Chondrocyte (in vitro differentiated cells): Measurements from ENCODE around the gene AUTS2. TPM values are rescaled to one million over a fixed set of nuclear protein-coding genes. Genes with fewer than 3 reads are reported as not detected.

Experiments
- DNase-seq: peaks from one replicate; pipeline ENCODE4 v3.0.0; 2021; ENCODE audit warnings: mixed read lengths, low spot score
- H3K27ac Mint-ChIP-seq: one replicate; pipeline ENCODE4 v1.8.0; 2021; ENCODE audit warnings: mild to moderate bottlenecking, moderate library complexity, mixed read lengths; ENCODE audit not compliant: unreplicated experiment
- H3K27me3 Mint-ChIP-seq: 2 replicates; pipeline ENCODE4 v1.8.0; 2021; ENCODE audit warnings: low read depth, mixed read lengths
- H3K36me3 Mint-ChIP-seq: 2 replicates; pipeline ENCODE4 v1.8.0; 2021; ENCODE audit warnings: low read depth, mixed read lengths
- H3K4me1 Mint-ChIP-seq: 2 replicates; pipeline ENCODE4 v1.8.0; 2021; ENCODE audit warnings: low read depth, mild to moderate bottlenecking, mixed read lengths
- H3K4me3 Mint-ChIP-seq: one replicate; pipeline ENCODE4 v1.8.0; 2021; ENCODE audit warnings: mild to moderate bottlenecking, moderate library complexity, mixed read lengths; ENCODE audit not compliant: unreplicated experiment
- H3K9me3 Mint-ChIP-seq: 2 replicates; pipeline ENCODE4 v1.8.0; 2021; ENCODE audit warnings: low read depth, mixed read lengths
- total RNA-seq: library from RNA; stranded (reverse); gene quantifications from 3 replicates; pipeline ENCODE4 v1.2.1, GENCODE V29; 2021
- TF ChIP-seq, protein P1 (sequence below): fragments of 200-600 bp; sonication (generic); IDR thresholded peaks from 2 replicates; pipeline ENCODE4 v1.5.0; 2021; ENCODE audit warnings: antibody characterized with exemption, mild to moderate bottlenecking, moderate library complexity

AUTS2 gene
- total RNA-seq, 1 donor from 2014 or later, result 31.5 TPM

- peak overlapping the region; percentile 29 for H3K4me3 Mint-ChIP-seq
- no peaks in the 10 kb centered on the region for H3K36me3 Mint-ChIP-seq
- no peak for DNase-seq
- no peaks in the 10 kb centered on the region for H3K27me3 Mint-ChIP-seq
- no peaks in the 10 kb centered on the region for H3K9me3 Mint-ChIP-seq
- H3K27ac Mint-ChIP-seq, result peak overlapping the region; percentile 63
- TF ChIP-seq, protein P1, sequence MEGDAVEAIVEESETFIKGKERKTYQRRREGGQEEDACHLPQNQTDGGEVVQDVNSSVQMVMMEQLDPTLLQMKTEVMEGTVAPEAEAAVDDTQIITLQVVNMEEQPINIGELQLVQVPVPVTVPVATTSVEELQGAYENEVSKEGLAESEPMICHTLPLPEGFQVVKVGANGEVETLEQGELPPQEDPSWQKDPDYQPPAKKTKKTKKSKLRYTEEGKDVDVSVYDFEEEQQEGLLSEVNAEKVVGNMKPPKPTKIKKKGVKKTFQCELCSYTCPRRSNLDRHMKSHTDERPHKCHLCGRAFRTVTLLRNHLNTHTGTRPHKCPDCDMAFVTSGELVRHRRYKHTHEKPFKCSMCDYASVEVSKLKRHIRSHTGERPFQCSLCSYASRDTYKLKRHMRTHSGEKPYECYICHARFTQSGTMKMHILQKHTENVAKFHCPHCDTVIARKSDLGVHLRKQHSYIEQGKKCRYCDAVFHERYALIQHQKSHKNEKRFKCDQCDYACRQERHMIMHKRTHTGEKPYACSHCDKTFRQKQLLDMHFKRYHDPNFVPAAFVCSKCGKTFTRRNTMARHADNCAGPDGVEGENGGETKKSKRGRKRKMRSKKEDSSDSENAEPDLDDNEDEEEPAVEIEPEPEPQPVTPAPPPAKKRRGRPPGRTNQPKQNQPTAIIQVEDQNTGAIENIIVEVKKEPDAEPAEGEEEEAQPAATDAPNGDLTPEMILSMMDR, result no peak
- peaks cover 56% of the 10 kb centered on the region for H3K4me1 Mint-ChIP-seq
Observed at GRCh38 chr7:70582927-70583895, 984.9 kb downstream of the AUTS2 start.

GRCh38 chr7:70583965-70584883, 985.9 kb downstream of the AUTS2 start:
- Mint-ChIP-seq H3K4me1 (peaks cover 56% of the 10 kb centered on the region), H3K4me3 (no peak overlapping the region), H3K27ac (peak overlapping the region; percentile 63), H3K36me3 (no peaks in the 10 kb centered on the region), H3K27me3 (no peaks in the 10 kb centered on the region), H3K9me3 (no peaks in the 10 kb centered on the region)
- no peak for DNase-seq
- TF ChIP-seq, protein P1, result no peak

DNA sequence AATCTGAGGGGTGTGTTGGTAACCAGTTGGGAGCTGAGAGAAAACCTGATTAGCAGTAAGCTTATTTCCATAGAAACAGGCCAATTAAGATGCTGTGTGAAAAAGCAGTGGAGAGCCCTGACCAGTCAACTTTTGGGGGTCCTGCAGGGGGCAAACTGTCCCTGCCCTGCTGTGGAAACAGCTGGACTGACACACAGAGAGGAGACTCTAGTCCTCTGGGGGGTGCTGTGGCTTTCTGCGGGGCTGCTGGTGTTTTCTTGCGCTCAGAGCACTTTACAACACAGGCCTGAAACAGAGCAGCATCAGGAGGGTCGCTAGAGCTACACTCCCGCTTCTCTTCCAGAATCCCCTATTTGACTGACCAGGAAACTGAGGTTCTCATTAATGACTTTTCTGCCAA, 986.8 kb downstream of the AUTS2 start:
- H3K4me1 Mint-ChIP-seq, result peaks cover 52% of the 10 kb centered on the region
- no peaks in the 10 kb centered on the region for H3K9me3 Mint-ChIP-seq
- no peak for DNase-seq
- no peak overlapping the region for H3K4me3 Mint-ChIP-seq
- TF ChIP-seq, protein P1, result no peak
- no peaks in the 10 kb centered on the region for H3K36me3 Mint-ChIP-seq
- H3K27me3 Mint-ChIP-seq, result no peaks in the 10 kb centered on the region
- H3K27ac Mint-ChIP-seq, result peak overlapping the region; percentile 29

- no peaks in the 10 kb centered on the region for H3K36me3 Mint-ChIP-seq
- TF ChIP-seq, protein P1, result no peak
- H3K4me3 Mint-ChIP-seq, result no peak overlapping the region
- no peaks in the 10 kb centered on the region for H3K27me3 Mint-ChIP-seq
- no peaks in the 10 kb centered on the region for H3K9me3 Mint-ChIP-seq
- H3K27ac Mint-ChIP-seq, result peak overlapping the region; percentile 86
- H3K4me1 Mint-ChIP-seq, result peaks cover 49% of the 10 kb centered on the region
- no peak for DNase-seq
Observed at GRCh38 chr7:70586822-70587221, 988.5 kb downstream of the AUTS2 start.

- Mint-ChIP-seq H3K4me1 (peaks cover 40% of the 10 kb centered on the region), H3K27ac (no peak overlapping the region), H3K27me3 (no peaks in the 10 kb centered on the region), H3K36me3 (no peaks in the 10 kb centered on the region), H3K4me3 (no peak overlapping the region), H3K9me3 (no peaks in the 10 kb centered on the region)
- DNase-seq, result no peak
- TF ChIP-seq, protein P1, result no peak
Observed at GRCh38 chr7:70587739-70588138, 989.5 kb downstream of the AUTS2 start.
